ENCODE results near the gene ABL1. TPM values are rescaled to one million over a fixed set of nuclear protein-coding genes. Genes with fewer than 3 reads are reported as not detected.

The ABL1 gene
- total and polyA plus RNA-seq, 2 of the 13 experiments (the other 11 are each of a cell fraction or from before 2014, with no cell fraction given), result 10.8 to 20.4 TPM

DNA sequence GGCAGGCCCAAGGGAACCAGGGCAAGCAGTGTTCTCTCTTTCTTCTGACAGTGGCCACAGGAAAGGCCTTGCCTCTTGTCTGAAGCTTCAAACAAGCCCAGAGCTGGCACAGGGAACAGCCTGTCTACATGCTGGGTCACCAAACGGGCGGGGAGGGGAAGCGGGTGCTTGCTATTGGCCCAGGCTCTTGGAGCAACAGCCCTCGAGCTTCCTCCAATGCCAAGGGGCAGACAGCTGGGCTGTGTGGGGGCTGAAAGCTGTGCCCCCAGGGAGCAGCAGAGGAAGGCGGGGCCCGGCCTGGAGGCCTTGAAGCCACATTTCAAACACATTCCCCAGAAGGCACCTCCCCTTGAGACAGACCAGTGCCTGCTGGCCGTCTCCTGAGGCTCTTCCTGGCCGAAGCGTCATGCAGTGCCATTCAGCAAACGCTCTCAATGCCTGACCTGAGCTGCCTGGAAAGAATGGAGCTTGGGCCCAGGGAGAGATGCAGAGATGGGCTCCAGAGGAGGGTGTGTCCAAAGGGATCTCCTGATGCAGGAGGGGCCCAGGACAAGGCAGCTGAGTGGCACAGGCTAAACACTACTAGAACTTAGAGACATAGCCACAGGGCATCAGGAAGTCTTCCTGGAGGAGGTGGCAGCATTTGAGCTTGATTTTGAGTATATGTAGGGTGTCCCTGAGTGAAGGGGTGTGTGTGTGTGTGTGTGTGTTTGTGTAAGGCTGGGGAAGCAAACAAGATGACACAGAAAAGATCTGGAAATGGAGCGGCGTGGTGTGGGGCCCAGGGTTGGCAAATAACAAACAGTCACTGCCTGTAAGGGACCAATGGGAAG lies 101.4 kb downstream of the ABL1 start (continued):
- TF ChIP-seq, protein P1, sequence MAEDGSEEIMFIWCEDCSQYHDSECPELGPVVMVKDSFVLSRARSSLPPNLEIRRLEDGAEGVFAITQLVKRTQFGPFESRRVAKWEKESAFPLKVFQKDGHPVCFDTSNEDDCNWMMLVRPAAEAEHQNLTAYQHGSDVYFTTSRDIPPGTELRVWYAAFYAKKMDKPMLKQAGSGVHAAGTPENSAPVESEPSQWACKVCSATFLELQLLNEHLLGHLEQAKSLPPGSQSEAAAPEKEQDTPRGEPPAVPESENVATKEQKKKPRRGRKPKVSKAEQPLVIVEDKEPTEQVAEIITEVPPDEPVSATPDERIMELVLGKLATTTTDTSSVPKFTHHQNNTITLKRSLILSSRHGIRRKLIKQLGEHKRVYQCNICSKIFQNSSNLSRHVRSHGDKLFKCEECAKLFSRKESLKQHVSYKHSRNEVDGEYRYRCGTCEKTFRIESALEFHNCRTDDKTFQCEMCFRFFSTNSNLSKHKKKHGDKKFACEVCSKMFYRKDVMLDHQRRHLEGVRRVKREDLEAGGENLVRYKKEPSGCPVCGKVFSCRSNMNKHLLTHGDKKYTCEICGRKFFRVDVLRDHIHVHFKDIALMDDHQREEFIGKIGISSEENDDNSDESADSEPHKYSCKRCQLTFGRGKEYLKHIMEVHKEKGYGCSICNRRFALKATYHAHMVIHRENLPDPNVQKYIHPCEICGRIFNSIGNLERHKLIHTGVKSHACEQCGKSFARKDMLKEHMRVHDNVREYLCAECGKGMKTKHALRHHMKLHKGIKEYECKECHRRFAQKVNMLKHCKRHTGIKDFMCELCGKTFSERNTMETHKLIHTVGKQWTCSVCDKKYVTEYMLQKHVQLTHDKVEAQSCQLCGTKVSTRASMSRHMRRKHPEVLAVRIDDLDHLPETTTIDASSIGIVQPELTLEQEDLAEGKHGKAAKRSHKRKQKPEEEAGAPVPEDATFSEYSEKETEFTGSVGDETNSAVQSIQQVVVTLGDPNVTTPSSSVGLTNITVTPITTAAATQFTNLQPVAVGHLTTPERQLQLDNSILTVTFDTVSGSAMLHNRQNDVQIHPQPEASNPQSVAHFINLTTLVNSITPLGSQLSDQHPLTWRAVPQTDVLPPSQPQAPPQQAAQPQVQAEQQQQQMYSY (CRISPR knock-in tag; IDR thresholded peaks at IDR 0.05), result peak; percentile 79
- TF ChIP-seq NRL (CRISPR knock-in tag; IDR thresholded peaks at IDR 0.05; ENCODE audit: borderline replicate concordance), result no peak
- no peak for TF ChIP-seq PRPF4 (IDR thresholded peaks at IDR 0.05; ENCODE audit: low read depth, low read length, poor library complexity, severe bottlenecking)
- TF ChIP-seq, protein P2, sequence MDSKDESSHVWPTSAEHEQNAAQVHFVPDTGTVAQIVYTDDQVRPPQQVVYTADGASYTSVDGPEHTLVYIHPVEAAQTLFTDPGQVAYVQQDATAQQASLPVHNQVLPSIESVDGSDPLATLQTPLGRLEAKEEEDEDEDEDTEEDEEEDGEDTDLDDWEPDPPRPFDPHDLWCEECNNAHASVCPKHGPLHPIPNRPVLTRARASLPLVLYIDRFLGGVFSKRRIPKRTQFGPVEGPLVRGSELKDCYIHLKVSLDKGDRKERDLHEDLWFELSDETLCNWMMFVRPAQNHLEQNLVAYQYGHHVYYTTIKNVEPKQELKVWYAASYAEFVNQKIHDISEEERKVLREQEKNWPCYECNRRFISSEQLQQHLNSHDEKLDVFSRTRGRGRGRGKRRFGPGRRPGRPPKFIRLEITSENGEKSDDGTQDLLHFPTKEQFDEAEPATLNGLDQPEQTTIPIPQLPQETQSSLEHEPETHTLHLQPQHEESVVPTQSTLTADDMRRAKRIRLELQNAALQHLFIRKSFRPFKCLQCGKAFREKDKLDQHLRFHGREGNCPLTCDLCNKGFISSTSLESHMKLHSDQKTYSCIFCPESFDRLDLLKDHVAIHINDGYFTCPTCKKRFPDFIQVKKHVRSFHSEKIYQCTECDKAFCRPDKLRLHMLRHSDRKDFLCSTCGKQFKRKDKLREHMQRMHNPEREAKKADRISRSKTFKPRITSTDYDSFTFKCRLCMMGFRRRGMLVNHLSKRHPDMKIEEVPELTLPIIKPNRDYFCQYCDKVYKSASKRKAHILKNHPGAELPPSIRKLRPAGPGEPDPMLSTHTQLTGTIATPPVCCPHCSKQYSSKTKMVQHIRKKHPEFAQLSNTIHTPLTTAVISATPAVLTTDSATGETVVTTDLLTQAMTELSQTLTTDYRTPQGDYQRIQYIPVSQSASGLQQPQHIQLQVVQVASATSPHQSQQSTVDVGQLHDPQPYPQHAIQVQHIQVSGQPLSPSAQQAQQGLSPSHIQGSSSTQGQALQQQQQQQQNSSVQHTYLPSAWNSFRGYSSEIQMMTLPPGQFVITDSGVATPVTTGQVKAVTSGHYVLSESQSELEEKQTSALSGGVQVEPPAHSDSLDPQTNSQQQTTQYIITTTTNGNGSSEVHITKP (CRISPR knock-in tag; IDR thresholded peaks at IDR 0.05; ENCODE audit: low read depth), result no peak
- no peak for TF ChIP-seq BCL6 (CRISPR knock-in tag; IDR thresholded peaks at IDR 0.05)
- TF ChIP-seq SP4 (CRISPR knock-in tag; IDR thresholded peaks at IDR 0.05), result no peak
- TF ChIP-seq ZNF709 (CRISPR knock-in tag; IDR thresholded peaks at IDR 0.05), result no peak
- no peak for TF ChIP-seq HOXA3 (CRISPR knock-in tag; IDR thresholded peaks at IDR 0.05)
- TF ChIP-seq, protein P3, sequence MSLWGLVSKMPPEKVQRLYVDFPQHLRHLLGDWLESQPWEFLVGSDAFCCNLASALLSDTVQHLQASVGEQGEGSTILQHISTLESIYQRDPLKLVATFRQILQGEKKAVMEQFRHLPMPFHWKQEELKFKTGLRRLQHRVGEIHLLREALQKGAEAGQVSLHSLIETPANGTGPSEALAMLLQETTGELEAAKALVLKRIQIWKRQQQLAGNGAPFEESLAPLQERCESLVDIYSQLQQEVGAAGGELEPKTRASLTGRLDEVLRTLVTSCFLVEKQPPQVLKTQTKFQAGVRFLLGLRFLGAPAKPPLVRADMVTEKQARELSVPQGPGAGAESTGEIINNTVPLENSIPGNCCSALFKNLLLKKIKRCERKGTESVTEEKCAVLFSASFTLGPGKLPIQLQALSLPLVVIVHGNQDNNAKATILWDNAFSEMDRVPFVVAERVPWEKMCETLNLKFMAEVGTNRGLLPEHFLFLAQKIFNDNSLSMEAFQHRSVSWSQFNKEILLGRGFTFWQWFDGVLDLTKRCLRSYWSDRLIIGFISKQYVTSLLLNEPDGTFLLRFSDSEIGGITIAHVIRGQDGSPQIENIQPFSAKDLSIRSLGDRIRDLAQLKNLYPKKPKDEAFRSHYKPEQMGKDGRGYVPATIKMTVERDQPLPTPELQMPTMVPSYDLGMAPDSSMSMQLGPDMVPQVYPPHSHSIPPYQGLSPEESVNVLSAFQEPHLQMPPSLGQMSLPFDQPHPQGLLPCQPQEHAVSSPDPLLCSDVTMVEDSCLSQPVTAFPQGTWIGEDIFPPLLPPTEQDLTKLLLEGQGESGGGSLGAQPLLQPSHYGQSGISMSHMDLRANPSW (CRISPR knock-in tag; IDR thresholded peaks at IDR 0.05; ENCODE audit: borderline replicate concordance), result no peak
- TF ChIP-seq, protein P4, sequence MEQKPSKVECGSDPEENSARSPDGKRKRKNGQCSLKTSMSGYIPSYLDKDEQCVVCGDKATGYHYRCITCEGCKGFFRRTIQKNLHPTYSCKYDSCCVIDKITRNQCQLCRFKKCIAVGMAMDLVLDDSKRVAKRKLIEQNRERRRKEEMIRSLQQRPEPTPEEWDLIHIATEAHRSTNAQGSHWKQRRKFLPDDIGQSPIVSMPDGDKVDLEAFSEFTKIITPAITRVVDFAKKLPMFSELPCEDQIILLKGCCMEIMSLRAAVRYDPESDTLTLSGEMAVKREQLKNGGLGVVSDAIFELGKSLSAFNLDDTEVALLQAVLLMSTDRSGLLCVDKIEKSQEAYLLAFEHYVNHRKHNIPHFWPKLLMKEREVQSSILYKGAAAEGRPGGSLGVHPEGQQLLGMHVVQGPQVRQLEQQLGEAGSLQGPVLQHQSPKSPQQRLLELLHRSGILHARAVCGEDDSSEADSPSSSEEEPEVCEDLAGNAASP (CRISPR knock-in tag; IDR thresholded peaks at IDR 0.05; ENCODE audit: borderline replicate concordance), result no peak
- TF ChIP-seq, protein P5, sequence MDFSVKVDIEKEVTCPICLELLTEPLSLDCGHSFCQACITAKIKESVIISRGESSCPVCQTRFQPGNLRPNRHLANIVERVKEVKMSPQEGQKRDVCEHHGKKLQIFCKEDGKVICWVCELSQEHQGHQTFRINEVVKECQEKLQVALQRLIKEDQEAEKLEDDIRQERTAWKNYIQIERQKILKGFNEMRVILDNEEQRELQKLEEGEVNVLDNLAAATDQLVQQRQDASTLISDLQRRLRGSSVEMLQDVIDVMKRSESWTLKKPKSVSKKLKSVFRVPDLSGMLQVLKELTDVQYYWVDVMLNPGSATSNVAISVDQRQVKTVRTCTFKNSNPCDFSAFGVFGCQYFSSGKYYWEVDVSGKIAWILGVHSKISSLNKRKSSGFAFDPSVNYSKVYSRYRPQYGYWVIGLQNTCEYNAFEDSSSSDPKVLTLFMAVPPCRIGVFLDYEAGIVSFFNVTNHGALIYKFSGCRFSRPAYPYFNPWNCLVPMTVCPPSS (IDR thresholded peaks at IDR 0.05), result no peak
- TF ChIP-seq, protein P6, sequence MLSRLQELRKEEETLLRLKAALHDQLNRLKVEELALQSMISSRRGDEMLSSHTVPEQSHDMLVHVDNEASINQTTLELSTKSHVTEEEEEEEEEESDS (CRISPR knock-in tag; IDR thresholded peaks at IDR 0.05; ENCODE audit: borderline replicate concordance), result no peak

All from HepG2 (cell line).